Testis (tissue), 5 donors: ENCODE results near the gene CLDN34. TPM values are rescaled to one million over a fixed set of nuclear protein-coding genes. Genes with fewer than 3 reads are reported as not detected.

ENCODE experiments used
- DNase-seq: peaks from one replicate; pipeline ENCODE4 v3.0.0-alpha.2; 2019
- H3K27ac ChIP-seq, 2 donors: fragments of 200-600 bp; sonication (generic); one replicate each; pipeline ENCODE4 v1.5.1; 2019
- H3K27me3 ChIP-seq: fragments of 200-600 bp; sonication (generic); one replicate; pipeline ENCODE4 v1.5.1; 2019
- H3K36me3 ChIP-seq: fragments of 200-600 bp; sonication (generic); one replicate; pipeline ENCODE4 v1.5.1; 2017; ENCODE audit warnings: low read depth; ENCODE audit errors: missing control alignments
- H3K4me1 ChIP-seq: fragments of 200-600 bp; sonication (generic); one replicate; pipeline ENCODE4 v1.5.1; 2019
- H3K4me3 ChIP-seq, 2 donors: fragments of 200-600 bp; sonication (generic); one replicate each; pipeline ENCODE4 v1.5.1; 2017 to 2019
- H3K9me3 ChIP-seq: fragments of 200-600 bp; sonication (generic); one replicate; pipeline ENCODE4 v1.5.1; 2017
- POLR2A ChIP-seq: fragments of 450-650 bp; IDR thresholded peaks from one replicate; pipeline ENCODE4 v1.6.1; 2017; ENCODE audit warnings: antibody characterized with exemption, mild to moderate bottlenecking, moderate library complexity
- WGBS, 2 donors: methylation state at CpG; one replicate each; pipeline ENCODE4 v1.1.5; 2018; 5-methylcytosine and 5-hydroxymethylcytosine counted together
- intact Hi-C: fragments of 100-400 bp; cut with DNase I; formaldehyde crosslinking; loops from one replicate; pipeline ENCODE4 v1.15.1; 2023; ENCODE audit warnings: low total_unique reads
- long read RNA-seq, 2 donors: transcript quantifications; one replicate each; lab custom pipeline, GENCODE V29; 2026
- polyA plus RNA-seq: library from polyadenylated mRNA; stranded (reverse); fragments of 350-450 nt; fragmentation: Illumina TruSeq; extraction: RNeasy Lipid Tissue Mini Kit (QIAGEN cat#74804); gene quantifications from one replicate; pipeline ENCODE4 v1.2.3, GENCODE V29; 2014; ENCODE audit warnings: low read depth, low replicate concordance; ENCODE audit not compliant: insufficient read depth
- total RNA-seq, 2 donors: library from RNA; depleted of rRNA; stranded (reverse); fragments of >200 nt; gene quantifications; one replicate each; pipeline ENCODE4 v1.2.3, GENCODE V29; 2016
- TF ChIP-seq, protein P1 (sequence below), 3 experiments: fragments of 450-650 bp in 2 of 3; fragments of 200-600 bp in 1 of 3; sonication (generic) in 1 of 3; IDR thresholded peaks; one replicate each; pipeline ENCODE4 v1.5.1; 2016 to 2019; ENCODE audit warnings: antibody characterized with exemption in 3 of 3, mild to moderate bottlenecking in 2 of 3, moderate library complexity in 1 of 3

CLDN34 gene, protein sequence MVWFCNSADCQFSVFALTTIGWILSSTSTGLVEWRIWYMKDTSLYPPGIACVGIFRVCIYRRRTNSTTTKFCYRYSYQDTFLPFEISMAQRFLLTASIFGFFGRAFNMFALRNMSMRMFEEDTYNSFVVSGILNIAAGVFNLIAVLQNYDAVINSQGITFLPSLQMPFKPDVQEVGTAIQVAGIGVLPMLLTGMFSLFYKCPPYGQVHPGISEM
- total RNA-seq (1 to 10 TPM; 1.2 to 4.3 TPM), polyA plus RNA-seq (3.0 TPM)
- long read RNA-seq, donor 1, result 0 reads
- long read RNA-seq, donor 2, result 0 reads

DNA sequence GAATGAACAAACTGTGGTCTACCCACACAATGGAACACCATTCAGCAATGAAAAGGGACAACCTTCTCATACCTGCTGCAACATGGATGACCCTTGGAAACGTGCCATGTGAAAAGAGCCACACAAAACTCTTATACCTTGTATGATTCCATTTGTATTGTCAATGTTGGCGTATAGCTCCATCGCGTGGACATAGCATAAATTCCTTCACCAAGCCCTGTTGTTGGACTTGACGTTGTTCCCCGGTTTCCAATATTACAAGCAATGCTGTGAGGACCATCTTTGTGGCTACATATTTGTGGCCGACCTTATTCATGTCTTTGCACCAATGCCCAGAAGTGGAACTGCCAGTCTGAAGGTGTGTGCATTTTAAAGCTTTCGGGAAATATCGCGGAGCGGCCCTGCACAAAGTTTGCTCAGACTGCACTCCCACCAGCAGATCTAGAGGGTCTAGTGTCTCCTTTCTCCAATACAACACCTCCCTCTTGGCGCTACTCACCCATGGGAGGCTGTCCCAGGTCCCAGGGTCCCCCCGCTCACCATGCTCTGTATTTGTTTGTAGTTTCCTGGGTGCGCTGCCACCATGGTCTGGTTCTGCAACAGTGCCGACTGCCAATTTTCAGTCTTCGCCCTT is at the start of gene CLDN34:
TSS of gene CLDN34 (plus strand) at position 584 of the 634 bp plus-strand sequence. CDS start at position 584, 0 bp downstream.
- Histone ChIP-seq H3K27me3 (no peaks in the 10 kb centered on the region), H3K9me3 (no peaks in the 10 kb centered on the region), H3K27ac (no peak within 1 kb of the TSS), H3K36me3 (no peaks in the 10 kb centered on the region), H3K4me1 (no peaks in the 10 kb centered on the region), H3K4me3 (no peak within 1 kb of the TSS)
- TF ChIP-seq, protein P1, sequence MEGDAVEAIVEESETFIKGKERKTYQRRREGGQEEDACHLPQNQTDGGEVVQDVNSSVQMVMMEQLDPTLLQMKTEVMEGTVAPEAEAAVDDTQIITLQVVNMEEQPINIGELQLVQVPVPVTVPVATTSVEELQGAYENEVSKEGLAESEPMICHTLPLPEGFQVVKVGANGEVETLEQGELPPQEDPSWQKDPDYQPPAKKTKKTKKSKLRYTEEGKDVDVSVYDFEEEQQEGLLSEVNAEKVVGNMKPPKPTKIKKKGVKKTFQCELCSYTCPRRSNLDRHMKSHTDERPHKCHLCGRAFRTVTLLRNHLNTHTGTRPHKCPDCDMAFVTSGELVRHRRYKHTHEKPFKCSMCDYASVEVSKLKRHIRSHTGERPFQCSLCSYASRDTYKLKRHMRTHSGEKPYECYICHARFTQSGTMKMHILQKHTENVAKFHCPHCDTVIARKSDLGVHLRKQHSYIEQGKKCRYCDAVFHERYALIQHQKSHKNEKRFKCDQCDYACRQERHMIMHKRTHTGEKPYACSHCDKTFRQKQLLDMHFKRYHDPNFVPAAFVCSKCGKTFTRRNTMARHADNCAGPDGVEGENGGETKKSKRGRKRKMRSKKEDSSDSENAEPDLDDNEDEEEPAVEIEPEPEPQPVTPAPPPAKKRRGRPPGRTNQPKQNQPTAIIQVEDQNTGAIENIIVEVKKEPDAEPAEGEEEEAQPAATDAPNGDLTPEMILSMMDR (IDR thresholded peaks at IDR 0.05), result no peak
- no peak for TF ChIP-seq POLR2A
- WGBS, 2 donors, result 76 to 85% methylated on average over 8 to 16 of the region's 16 CpGs
- intact Hi-C loops, result no loop called here
- no peak for DNase-seq

DNA sequence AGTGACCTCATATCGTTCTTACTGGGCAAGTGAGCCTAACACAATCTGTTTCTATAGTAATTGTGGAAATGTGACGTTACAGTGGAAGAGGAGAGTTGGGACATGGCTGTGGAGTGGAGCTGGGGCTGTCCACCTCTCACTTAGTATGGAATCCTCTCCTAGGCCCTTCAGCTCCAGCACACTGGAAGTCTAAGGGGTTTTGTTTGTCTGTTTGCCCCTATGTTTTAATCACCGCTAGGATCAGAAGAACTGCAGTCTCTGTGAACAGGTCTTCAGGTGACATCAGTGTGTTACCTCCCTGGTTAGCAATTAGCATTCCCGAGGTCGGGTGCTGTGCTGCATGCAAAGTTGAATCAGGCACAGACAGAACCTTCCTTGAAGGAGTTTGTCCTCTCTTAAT is 49.3 kb upstream of the CLDN34 start:
- H3K9me3 ChIP-seq, result no peaks in the 10 kb centered on the region
- intact Hi-C loops, result no loop called here
- no peaks in the 10 kb centered on the region for H3K4me1 ChIP-seq
- H3K27ac ChIP-seq, result no peak overlapping the region
- WGBS, 2 donors, result 70 to 73% methylated on average over 2 to 5 of the region's 5 CpGs
- TF ChIP-seq, protein P1 (IDR thresholded peaks at IDR 0.05), result no peak
- TF ChIP-seq POLR2A, result no peak
- no peaks in the 10 kb centered on the region for H3K27me3 ChIP-seq
- H3K4me3 ChIP-seq, result no peak overlapping the region
- no peaks in the 10 kb centered on the region for H3K36me3 ChIP-seq
- DNase-seq, result no peak

DNA sequence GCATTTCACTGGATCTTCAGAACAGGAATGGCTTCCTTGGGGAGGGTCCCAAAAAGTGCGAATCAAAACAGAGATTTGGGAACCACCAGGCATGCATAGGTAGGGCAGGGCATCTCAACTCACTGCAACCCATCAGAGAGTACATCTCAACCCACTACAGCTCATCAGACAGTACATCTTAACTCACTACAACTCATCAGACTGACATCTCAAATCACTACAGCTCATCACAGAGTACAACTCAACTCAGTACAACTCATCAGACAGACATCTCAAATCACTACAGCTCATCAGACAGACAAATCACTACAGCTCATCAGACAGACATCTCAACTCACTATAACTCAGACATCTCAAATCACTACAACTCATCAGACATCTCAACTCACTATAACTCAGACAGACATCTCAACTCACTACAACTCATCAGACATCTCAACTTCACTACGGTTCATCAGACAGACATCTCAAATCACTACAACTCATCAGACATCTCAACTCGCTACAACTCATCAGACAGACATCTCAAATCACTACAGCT is 47.5 kb upstream of the CLDN34 start:
- no peak overlapping the region for H3K27ac ChIP-seq
- no peaks in the 10 kb centered on the region for H3K36me3 ChIP-seq
- TF ChIP-seq POLR2A, result no peak
- TF ChIP-seq, protein P1 (IDR thresholded peaks at IDR 0.05), result no peak
- WGBS, 2 donors, result 51 to 93% methylated on average over 2 to 3 of the region's 3 CpGs
- no peaks in the 10 kb centered on the region for H3K4me1 ChIP-seq
- intact Hi-C loops, result no loop called here
- H3K4me3 ChIP-seq, result no peak overlapping the region
- H3K9me3 ChIP-seq, result no peaks in the 10 kb centered on the region
- H3K27me3 ChIP-seq, result no peaks in the 10 kb centered on the region
- DNase-seq, result no peak

DNA sequence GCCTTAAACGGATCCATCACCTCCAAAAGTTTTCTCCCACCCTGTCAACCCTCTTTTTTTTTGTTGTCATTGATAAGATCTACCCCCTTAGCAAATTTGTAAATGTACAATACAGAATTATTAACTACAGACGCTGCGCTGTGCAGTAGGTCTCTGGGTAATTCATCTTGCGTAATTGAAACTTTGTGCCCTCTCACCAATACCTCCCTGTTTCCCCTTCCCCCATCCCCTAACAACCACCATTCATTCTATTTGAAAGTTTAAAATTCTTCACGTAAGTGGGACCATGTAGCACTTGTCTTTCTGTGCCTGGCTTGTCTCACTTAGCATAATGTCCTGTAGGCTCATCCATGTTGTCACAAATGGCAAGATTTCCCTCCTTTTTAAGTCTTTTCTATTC is 45.8 kb upstream of the CLDN34 start:
- Histone ChIP-seq H3K27ac (no peak overlapping the region), H3K9me3 (no peaks in the 10 kb centered on the region), H3K36me3 (no peaks in the 10 kb centered on the region), H3K27me3 (no peaks in the 10 kb centered on the region), H3K4me3 (no peak overlapping the region), H3K4me1 (no peaks in the 10 kb centered on the region)
- no peak for DNase-seq
- intact Hi-C loops, result no loop called here
- TF ChIP-seq, protein P1 (IDR thresholded peaks at IDR 0.05), result no peak
- TF ChIP-seq POLR2A, result no peak
- WGBS, 2 donors, result 90 to 94% methylated on average over 5 of the region's 5 CpGs
